ENCODE measurements around the gene MRAS. TPM values are rescaled to one million over a fixed set of nuclear protein-coding genes. Genes with fewer than 3 reads are reported as not detected.
A peak's percentile ranks its signal among the peaks of the same experiment; 100 is the strongest.

The MRAS gene
- polyA plus RNA-seq, 1 experiment, result 58.3 TPM

DNA sequence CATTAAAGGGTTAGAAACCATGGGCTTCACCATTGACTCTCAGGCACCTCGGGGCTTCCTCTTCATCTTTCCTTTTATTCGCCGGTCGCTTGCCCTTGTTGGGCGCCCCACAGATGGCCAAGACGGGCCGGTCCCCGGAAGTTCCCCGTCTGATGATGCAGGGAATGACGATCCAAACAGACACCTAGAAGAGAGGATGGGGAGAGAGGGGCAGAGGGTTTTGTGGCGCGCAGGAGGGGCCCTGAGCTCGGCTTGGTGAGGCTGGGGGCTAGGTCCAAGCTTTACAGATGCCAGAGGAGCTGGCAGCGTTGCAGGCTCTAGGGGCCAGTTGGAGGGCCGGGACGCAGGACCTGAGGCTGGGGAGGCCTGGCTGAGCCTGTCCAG is 85.5 kb downstream of the MRAS start:
- Histone ChIP-seq H3K9me3 (ENCODE audit: control insufficient read depth, insufficient read depth, low read length) (peaks cover 11% of the 10 kb centered on the region), H3K27me3 (ENCODE audit: control insufficient read depth, insufficient read depth, low read length) (peaks cover 66% of the 10 kb centered on the region), H3K27ac (ENCODE audit: low read depth, low read length) (no peak overlapping the region), H3K4me3 (ENCODE audit: low read depth, low read length) (no peak overlapping the region)
- POLR2A ChIA-PET, result interaction anchor here (1.4 kb wide), 1 partner anchor 16 kb away, joined by 4 read pairs; no protein-coding TSS in a partner anchor
- CTCF ChIA-PET, result interaction anchor here (1.1 to 1.9 kb wide), 4 partner anchors 16 to 489 kb away, joined by 3 to 10 read pairs (median 4); partner anchors contain the start of gene DZIP1L
- DNase-seq (ENCODE audit: low read depth, low spot score), result no peak
- TF ChIP-seq CTCF (IDR thresholded peaks at IDR 0.05; ENCODE audit: low read depth, low read length), result no peak

GRCh38 chr3:138434276-138434874 is 86.0 kb downstream of the MRAS start, which contains the start of gene ESYT3:
ESYT3 (plus strand) TSS chr3:138434616; CDS start chr3:138434799, 183 bp downstream.
- TF ChIP-seq CTCF (IDR thresholded peaks at IDR 0.05; ENCODE audit: low read depth, low read length), result no peak
- Histone ChIP-seq H3K27me3 (ENCODE audit: control insufficient read depth, insufficient read depth, low read length) (peaks cover 67% of the 10 kb centered on the region), H3K9me3 (ENCODE audit: control insufficient read depth, insufficient read depth, low read length) (peaks cover 11% of the 10 kb centered on the region), H3K4me3 (ENCODE audit: low read depth, low read length) (peak within 1 kb of the TSS; percentile 54), H3K27ac (ENCODE audit: low read depth, low read length) (no peak within 1 kb of the TSS)
- no peak for DNase-seq (ENCODE audit: low read depth, low spot score)
- ChIA-PET CTCF (interaction anchor here (1.1 to 1.9 kb wide), 4 partner anchors 17 to 489 kb away, joined by 3 to 10 read pairs (median 4); partner anchors contain the start of gene DZIP1L), POLR2A (interaction anchor here (0.7 to 1.4 kb wide), 2 partner anchors 17 to 87 kb away, joined by 3 to 4 read pairs; no protein-coding TSS in a partner anchor)

DNA sequence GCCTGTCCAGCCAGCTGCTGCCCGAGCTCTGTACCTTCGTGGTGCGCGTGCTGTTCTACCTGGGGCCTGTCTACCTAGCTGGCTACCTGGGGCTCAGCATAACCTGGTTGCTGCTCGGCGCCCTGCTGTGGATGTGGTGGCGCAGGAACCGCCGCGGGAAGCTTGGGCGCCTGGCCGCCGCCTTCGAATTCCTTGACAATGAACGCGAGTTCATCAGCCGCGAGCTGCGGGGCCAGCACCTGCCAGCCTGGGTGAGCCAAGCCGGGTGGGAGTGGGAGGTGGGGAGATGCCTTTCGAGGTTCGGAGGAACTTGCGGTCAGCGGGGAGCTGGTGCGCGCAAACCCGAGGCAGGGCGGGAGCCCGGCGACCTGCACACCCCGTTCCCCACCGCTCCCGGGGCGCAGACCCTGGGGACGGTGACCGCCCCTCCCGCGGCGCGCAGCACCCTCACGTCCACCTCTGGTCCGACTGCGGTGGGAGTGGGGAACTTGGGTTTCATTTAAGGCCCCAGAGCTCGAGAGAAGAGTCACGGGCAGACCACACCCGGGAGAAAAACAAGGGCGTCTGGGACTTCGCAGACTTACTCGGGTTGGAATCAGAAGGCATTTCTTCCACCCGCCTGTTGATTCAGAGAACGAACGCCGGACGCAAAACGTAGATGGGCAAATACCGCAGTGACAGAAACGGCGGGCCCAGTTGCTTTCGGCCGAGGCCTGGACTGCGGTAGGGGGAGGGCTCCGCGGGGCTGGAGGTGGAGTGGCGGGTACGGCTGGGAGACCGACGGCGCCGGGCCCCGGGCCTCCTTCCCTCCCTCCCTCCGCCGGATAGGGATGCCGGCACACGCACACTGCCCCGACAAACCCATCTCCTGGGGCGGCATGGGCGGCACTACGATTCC is 86.7 kb downstream of the MRAS start:
- TF ChIP-seq CTCF (IDR thresholded peaks at IDR 0.05; ENCODE audit: low read depth, low read length), result no peak
- ChIA-PET CTCF (interaction anchor here (0.6 to 1.9 kb wide), 5 partner anchors 18 to 488 kb away, joined by 3 to 10 read pairs (median 3); partner anchors contain the start of gene DZIP1L), POLR2A (interaction anchor here (0.7 to 1.4 kb wide), 2 partner anchors 18 to 87 kb away, joined by 3 to 4 read pairs; no protein-coding TSS in a partner anchor)
- peaks cover 11% of the 10 kb centered on the region for H3K9me3 ChIP-seq (ENCODE audit: control insufficient read depth, insufficient read depth, low read length)
- no peak for DNase-seq (ENCODE audit: low read depth, low spot score)
- peak overlapping the region; percentile 54 for H3K4me3 ChIP-seq (ENCODE audit: low read depth, low read length)
- H3K27ac ChIP-seq (ENCODE audit: low read depth, low read length), result no peak overlapping the region
- peaks cover 66% of the 10 kb centered on the region for H3K27me3 ChIP-seq (ENCODE audit: control insufficient read depth, insufficient read depth, low read length)

GRCh38 chr3:138435840-138436239 is 87.5 kb downstream of the MRAS start:
- Histone ChIP-seq H3K9me3 (ENCODE audit: control insufficient read depth, insufficient read depth, low read length) (peaks cover 11% of the 10 kb centered on the region), H3K27ac (ENCODE audit: low read depth, low read length) (no peak overlapping the region), H3K27me3 (ENCODE audit: control insufficient read depth, insufficient read depth, low read length) (peaks cover 67% of the 10 kb centered on the region), H3K4me3 (ENCODE audit: low read depth, low read length) (no peak overlapping the region)
- POLR2A ChIA-PET, result interaction anchor here (0.6 kb wide), 1 partner anchor 251 kb away, joined by 7 read pairs; no protein-coding TSS in a partner anchor
- no peak for TF ChIP-seq CTCF (IDR thresholded peaks at IDR 0.05; ENCODE audit: low read depth, low read length)
- CTCF ChIA-PET, result interaction anchor here (0.6 to 1.9 kb wide), 3 partner anchors 18 to 43 kb away, joined by 3 to 10 read pairs (median 4); no protein-coding TSS in a partner anchor
- no peak for DNase-seq (ENCODE audit: low read depth, low spot score)
